SU-DHL-6 (cell line): ENCODE data around the gene MTERF4.

Source experiments
- H2AFZ ChIP-seq: fragments of 200-600 bp; sonication (generic); 2 replicates; pipeline ENCODE4 v1.6.1; 2014; ENCODE audit warnings: low read depth, mild to moderate bottlenecking, moderate library complexity, mixed read lengths, antibody characterized with exemption, low read length; ENCODE audit not compliant: severe bottlenecking
- H3F3A ChIP-seq: fragments of 200-600 bp; shearing (Covaris generic); 2 replicates; pipeline ENCODE4 v1.6.0; 2016; ENCODE audit warnings: antibody characterized with exemption, mild to moderate bottlenecking; ENCODE audit not compliant: insufficient read depth
- H3K27ac ChIP-seq: fragments of 200-600 bp; sonication (generic); 2 replicates; pipeline ENCODE4 v1.5.1; 2016; ENCODE audit warnings: low read depth, mild to moderate bottlenecking, low read length, moderate library complexity, mixed read lengths
- H3K27me3 ChIP-seq: fragments of 200-600 bp; sonication (generic), shearing (Covaris generic); 2 replicates; pipeline ENCODE4 v1.6.0; 2014; ENCODE audit warnings: mild to moderate bottlenecking, low read length
- H3K36me3 ChIP-seq: fragments of 200-600 bp; sonication (generic); 2 replicates; pipeline ENCODE4 v1.6.1; 2014; ENCODE audit warnings: mild to moderate bottlenecking, low read length, mixed read lengths
- H3K4me2 ChIP-seq: fragments of 300-600, 200-600 bp; shearing (Covaris generic), sonication (generic); 2 replicates; pipeline ENCODE4 v1.6.0; 2014; ENCODE audit warnings: low read length, low read depth, mild to moderate bottlenecking; ENCODE audit not compliant: poor library complexity, severe bottlenecking
- H3K4me3 ChIP-seq: fragments of 200-600 bp; sonication (generic); 2 replicates; pipeline ENCODE4 v1.5.1; 2014; ENCODE audit warnings: antibody characterized with exemption, low read length, mild to moderate bottlenecking, mixed read lengths; ENCODE audit not compliant: insufficient read depth, poor library complexity, severe bottlenecking
- H3K79me2 ChIP-seq: fragments of 200-600 bp; sonication (generic); 2 replicates; pipeline ENCODE4 v1.6.1; 2014; ENCODE audit warnings: mild to moderate bottlenecking, low read length, moderate library complexity; ENCODE audit not compliant: insufficient read depth
- H3K9ac ChIP-seq: fragments of 200-600 bp; sonication (generic); 2 replicates; pipeline ENCODE4 v1.7.0; 2014; ENCODE audit warnings: mild to moderate bottlenecking, low read length
- H3K9me2 ChIP-seq: fragments of 200-600 bp; sonication (generic); replicated peaks from 2 replicates; pipeline ENCODE4 v1.6.1; 2014; ENCODE audit warnings: low read length; ENCODE audit not compliant: insufficient read depth
- H3K9me3 ChIP-seq: fragments of 200-600 bp; sonication (generic); 2 replicates; pipeline ENCODE4 v1.6.1; 2014; ENCODE audit warnings: low read length, mixed read lengths; ENCODE audit not compliant: insufficient read depth
- H4K20me1 ChIP-seq: fragments of 200-600 bp; sonication (generic); 2 replicates; pipeline ENCODE4 v1.6.1; 2014; ENCODE audit warnings: low read depth, mild to moderate bottlenecking, antibody characterized with exemption, low read length, moderate library complexity, mixed read lengths
- CTCF ChIP-seq: fragments of 200-600 bp; sonication (generic); IDR thresholded peaks from one replicate; pipeline ENCODE4 v1.5.1; 2017; ENCODE audit warnings: antibody characterized with exemption, mild to moderate bottlenecking, low read length, moderate library complexity; ENCODE audit not compliant: insufficient read depth, poor library complexity, severe bottlenecking
- EZH2phosphoT487 ChIP-seq: fragments of 200-600 bp; sonication (generic), shearing (Covaris generic); conservative IDR thresholded peaks from 2 replicates; pipeline ENCODE4 v1.6.1; 2018; ENCODE audit warnings: mild to moderate bottlenecking, antibody characterized with exemption, low read length, moderate library complexity, mixed read lengths

Gene MTERF4

GRCh38 chr2:241102239-241102803 is at the start of gene MTERF4:
Gene MTERF4 (minus strand): TSS chr2:241102287. CDS start chr2:241102273, 14 bp downstream.
- peaks cover 44% of the 10 kb centered on the region for H3K79me2 ChIP-seq
- no peaks in the 10 kb centered on the region for H3K9me2 ChIP-seq
- H3F3A ChIP-seq, result no peaks in the 10 kb centered on the region; the same call in 1 of the 2 replicates
- H3K27ac ChIP-seq, result peak within 1 kb of the TSS; percentile 69
- H2AFZ ChIP-seq, result peak within 1 kb of the TSS; percentile 99
- no peaks in the 10 kb centered on the region; the same call in 1 of the 2 replicates for H4K20me1 ChIP-seq
- no peaks in the 10 kb centered on the region; the same call in 1 of the 2 replicates for H3K36me3 ChIP-seq
- H3K4me3 ChIP-seq, result peak within 1 kb of the TSS; percentile 100
- H3K9ac ChIP-seq, result peak within 1 kb of the TSS; percentile 98
- no peak for TF ChIP-seq EZH2phosphoT487
- no peak for TF ChIP-seq CTCF
- H3K9me3 ChIP-seq, result no peaks in the 10 kb centered on the region
- no peaks in the 10 kb centered on the region for H3K27me3 ChIP-seq
- peak within 1 kb of the TSS; percentile 95 for H3K4me2 ChIP-seq

- Histone ChIP-seq H3K9me2 (no peaks in the 10 kb centered on the region), H4K20me1 (peaks cover 4% of the 10 kb centered on the region; the same call in 1 of the 2 replicates), H2AFZ (peak overlapping the region; percentile 75), H3K27me3 (no peaks in the 10 kb centered on the region), H3K9ac (peak overlapping the region; percentile 87), H3K79me2 (peaks cover 45% of the 10 kb centered on the region), H3K36me3 (no peaks in the 10 kb centered on the region), H3K4me3 (peak overlapping the region; percentile 64), H3K9me3 (no peaks in the 10 kb centered on the region), H3F3A (0 out of 2 replicates have a peak, but pooled peaks cover 6% of the 10 kb centered on the region), H3K4me2 (peak overlapping the region; percentile 69), H3K27ac (peak overlapping the region; percentile 25; the same call in 1 of the 2 replicates)
- TF ChIP-seq CTCF (no peak), EZH2phosphoT487 (no peak)
Observed at GRCh38 chr2:241150660-241151530, 48.8 kb upstream of the MTERF4 start.

- H3K27ac ChIP-seq, result peak within 1 kb of the TSS; percentile 25; the same call in 1 of the 2 replicates
- peak within 1 kb of the TSS; percentile 91 for H2AFZ ChIP-seq
- H3K9me3 ChIP-seq, result no peaks in the 10 kb centered on the region
- peak within 1 kb of the TSS; percentile 69 for H3K4me2 ChIP-seq
- 0 out of 2 replicates have a peak, but pooled peaks cover 6% of the 10 kb centered on the region for H3F3A ChIP-seq
- H3K4me3 ChIP-seq, result peak within 1 kb of the TSS; percentile 64
- no peaks in the 10 kb centered on the region for H3K9me2 ChIP-seq
- H3K27me3 ChIP-seq, result no peaks in the 10 kb centered on the region
- no peak for TF ChIP-seq EZH2phosphoT487
- TF ChIP-seq CTCF, result no peak
- H3K9ac ChIP-seq, result peak within 1 kb of the TSS; percentile 87
- peaks cover 47% of the 10 kb centered on the region for H3K79me2 ChIP-seq
- H3K36me3 ChIP-seq, result no peaks in the 10 kb centered on the region
- peaks cover 4% of the 10 kb centered on the region; the same call in 1 of the 2 replicates for H4K20me1 ChIP-seq
Observed at GRCh38 chr2:241149925-241150659, 48.0 kb upstream of the MTERF4 start, which contains the start of gene PPP1R7. Gene PPP1R7 (plus strand): TSS chr2:241150467. CDS start chr2:241150496, 29 bp downstream.
